NCI-H446 (cell line): Measurements from ENCODE around the gene RTKN.

Experiments used
- DNase-seq, 2 experiments: peaks; one replicate each; lab custom pipeline; 2025; lab: John Stamatoyannopoulos, UW

The RTKN gene

DNA sequence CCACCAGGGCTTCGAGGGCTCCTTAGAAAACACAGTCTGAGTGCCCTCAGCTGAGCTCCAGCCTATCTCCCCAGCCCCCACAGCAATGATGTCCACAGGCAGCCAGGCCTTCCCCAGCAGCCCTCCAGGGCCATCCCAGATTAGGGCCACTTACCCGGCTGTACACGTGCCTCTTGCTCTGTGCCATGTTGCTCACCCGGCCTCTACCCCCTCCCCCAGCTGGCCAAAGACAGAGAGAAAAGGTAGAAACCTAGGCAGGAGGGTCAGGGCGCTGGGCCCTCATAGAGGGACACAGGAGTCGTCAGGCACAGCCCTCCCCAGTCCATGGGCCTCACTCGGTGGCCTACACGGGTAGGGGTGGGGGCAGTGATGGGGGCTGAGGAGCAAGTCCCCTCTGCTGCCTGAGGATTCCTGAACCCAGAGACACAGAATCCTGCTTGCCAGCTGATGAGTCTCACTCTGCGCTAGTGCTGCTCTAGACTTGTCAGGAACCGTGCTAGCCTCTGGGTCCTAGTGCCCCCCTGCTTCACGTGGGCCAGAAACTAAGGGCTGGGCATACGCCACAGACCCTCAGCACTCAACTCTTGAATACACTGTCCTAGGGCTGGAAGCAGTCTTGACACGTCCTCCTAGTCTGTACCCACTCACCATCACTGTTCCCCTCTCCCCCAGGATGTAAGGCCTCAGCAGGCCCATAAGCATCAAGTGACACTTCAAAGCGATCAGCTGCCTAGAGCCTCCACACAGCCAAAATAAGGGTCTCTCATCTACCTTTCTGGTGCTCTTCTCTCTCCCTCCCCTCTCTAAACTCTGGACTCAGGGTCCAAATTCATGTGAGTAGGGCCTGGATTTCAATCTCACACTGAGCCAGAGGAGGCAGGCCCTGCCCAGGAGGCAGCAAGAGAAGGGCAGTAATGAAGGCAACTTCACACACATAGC, 61.6 kb downstream of the RTKN start, which contains the start of gene DCTN1:
Gene DCTN1 (minus strand): TSS at position 461 of the 939 bp plus-strand sequence. CDS start 274 bp downstream, at position 187.
- peak in 1 of 2 experiments; percentile 52 for DNase-seq

DNA sequence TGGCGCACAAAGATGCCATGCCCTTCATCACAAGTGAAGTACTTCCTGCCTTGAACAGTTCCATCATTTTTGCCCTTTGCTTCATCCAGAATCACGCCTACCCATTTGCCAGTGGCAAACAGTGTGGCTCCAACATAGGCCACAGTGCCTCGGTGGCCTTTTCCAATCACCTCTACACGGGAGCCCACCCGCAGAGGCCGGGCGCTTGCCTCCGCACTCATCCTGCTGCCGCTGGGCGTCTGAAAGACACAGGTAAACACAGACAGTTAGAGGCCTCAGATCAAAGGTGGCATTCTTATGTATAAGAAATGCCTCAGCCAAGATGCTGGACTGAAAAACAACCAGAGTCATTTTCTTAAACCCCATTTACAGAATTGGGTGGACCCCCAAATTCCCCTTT, 63.7 kb downstream of the RTKN start:
- DNase-seq, result no peak

DNA sequence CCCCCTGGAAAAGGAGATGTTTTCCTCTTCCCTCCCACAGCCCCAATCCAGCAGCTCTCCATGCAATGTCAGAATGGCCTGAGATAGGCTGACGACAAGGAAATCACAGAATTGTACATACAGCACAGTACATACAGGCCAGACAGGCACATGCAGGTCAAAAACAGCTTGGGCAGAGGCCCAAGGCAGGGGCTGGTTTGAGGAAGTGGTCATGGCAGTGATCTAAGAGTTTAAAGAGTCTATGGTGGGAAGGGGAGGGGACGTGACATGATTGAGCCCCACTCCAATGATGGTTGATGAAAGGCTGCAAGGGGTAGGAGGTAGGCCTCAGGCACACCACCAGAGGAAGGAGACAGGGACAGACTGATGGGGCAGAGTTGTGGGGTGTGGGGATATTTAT, 65.9 kb downstream of the RTKN start:
- DNase-seq, result no peak
